ENCODE data around the gene PIK3IP1.

PIK3IP1 gene

GRCh38 chr22:31334329-31334728 is 42.0 kb upstream of the PIK3IP1 start:
- TF ChIP-seq ZFX (IDR thresholded peaks at IDR 0.05; ENCODE audit: borderline replicate concordance): no peak
- TF ChIP-seq, protein P1, sequence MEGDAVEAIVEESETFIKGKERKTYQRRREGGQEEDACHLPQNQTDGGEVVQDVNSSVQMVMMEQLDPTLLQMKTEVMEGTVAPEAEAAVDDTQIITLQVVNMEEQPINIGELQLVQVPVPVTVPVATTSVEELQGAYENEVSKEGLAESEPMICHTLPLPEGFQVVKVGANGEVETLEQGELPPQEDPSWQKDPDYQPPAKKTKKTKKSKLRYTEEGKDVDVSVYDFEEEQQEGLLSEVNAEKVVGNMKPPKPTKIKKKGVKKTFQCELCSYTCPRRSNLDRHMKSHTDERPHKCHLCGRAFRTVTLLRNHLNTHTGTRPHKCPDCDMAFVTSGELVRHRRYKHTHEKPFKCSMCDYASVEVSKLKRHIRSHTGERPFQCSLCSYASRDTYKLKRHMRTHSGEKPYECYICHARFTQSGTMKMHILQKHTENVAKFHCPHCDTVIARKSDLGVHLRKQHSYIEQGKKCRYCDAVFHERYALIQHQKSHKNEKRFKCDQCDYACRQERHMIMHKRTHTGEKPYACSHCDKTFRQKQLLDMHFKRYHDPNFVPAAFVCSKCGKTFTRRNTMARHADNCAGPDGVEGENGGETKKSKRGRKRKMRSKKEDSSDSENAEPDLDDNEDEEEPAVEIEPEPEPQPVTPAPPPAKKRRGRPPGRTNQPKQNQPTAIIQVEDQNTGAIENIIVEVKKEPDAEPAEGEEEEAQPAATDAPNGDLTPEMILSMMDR (IDR thresholded peaks at IDR 0.05): no peak
- no peak overlapping the region for H3K27ac ChIP-seq

DNA sequence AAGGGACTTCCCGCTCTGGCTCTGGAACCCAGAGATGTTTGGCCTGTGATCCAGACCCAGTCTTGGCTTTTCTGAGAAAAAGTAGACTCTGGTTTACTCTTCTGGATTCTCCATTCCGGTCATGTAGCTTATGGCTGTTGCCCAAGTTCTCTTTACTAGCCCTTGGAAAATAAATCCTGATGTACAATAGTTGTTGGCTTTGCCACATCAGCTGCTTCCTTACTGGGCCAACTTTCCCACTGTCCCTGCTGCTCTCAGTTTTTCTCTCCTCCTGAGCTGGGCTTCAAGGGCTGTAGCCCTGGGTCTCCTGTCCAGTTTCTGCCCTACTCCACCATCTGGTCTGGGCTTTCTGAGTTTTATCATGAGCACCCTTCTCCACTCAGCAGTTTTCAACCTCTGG is 41.4 kb upstream of the PIK3IP1 start:
- H3K27ac ChIP-seq: no peak overlapping the region
- TF ChIP-seq ZFX (IDR thresholded peaks at IDR 0.05; ENCODE audit: borderline replicate concordance): no peak
- TF ChIP-seq, protein P1 (IDR thresholded peaks at IDR 0.05): no peak

DNA sequence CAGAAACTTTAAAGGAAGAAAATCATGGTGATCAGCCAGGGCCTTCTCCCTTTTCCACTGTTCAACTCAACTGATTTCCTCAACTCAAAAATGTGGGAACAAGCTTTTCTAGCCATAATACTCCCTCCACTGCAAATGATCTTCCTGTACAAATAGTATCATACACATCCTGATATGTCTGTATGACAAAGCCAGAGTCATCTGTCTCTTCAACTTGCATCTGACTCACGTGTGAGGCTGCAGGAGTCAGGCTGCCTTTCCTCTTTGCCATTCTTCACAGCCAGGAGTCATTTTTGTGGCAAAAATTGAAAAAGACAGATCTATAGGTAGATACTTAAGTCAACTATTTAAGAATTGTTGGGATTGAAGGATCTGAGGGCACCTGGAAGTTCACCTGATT is 40.6 kb upstream of the PIK3IP1 start:
- H3K27ac ChIP-seq: no peak overlapping the region
- TF ChIP-seq, protein P1 (IDR thresholded peaks at IDR 0.05): no peak
- TF ChIP-seq ZFX (IDR thresholded peaks at IDR 0.05; ENCODE audit: borderline replicate concordance): no peak

DNA sequence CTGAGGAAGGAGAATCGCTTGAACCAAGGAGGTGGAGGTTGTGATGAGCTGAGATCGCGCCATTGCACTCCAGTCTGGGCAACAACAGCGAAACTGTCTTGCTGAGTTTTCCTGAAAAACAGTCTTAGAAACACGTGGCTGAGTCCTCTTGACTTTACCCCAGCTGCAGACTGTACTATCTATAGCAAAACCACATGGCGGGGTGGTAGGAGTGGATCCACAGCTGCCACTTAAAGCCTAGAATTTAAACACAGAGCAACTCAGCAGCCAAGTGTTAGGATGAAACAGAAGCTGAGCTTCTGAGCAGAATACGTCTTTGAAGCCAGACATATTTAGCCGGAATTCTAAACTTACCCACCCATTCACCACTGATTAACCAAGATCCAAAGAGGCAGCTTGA is 39.7 kb upstream of the PIK3IP1 start:
- no peak for TF ChIP-seq ZFX (IDR thresholded peaks at IDR 0.05; ENCODE audit: borderline replicate concordance)
- TF ChIP-seq, protein P1 (IDR thresholded peaks at IDR 0.05): no peak
- H3K27ac ChIP-seq: no peak overlapping the region

DNA sequence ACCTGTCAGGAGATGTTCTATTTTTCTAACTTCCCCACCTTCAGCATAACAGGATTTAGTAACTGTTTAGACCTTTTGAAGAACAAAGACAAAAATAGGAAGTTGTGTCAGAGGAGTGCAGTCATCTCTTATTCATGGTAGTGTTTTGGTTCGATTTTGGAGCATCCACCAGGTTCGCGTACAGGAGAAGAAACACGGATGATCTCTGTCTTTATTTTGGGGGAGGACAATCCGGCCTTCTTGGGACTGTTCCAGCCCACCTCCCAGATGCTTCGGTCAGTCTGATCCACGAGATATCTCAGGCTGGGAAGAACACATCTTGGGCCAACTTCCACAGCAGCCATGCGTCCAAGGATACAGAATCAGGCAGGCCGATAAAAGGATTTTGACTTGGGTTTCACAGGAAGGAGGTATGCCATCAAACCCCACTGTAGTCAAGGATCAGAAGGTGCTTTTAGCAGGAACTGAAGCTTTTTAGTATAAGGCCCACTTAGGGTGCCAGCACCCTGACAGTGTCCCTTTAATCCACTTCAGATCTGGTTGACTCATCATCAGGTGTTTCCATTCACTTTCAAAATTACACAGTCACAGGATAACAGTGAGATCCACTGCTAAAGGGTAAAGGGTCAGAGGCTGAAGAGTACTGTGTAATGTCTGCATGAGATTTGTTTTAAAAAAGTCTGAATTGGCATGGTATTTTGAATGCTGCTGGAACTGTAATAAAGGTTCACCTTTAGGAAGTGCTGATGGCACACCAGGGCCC is 37.3 kb upstream of the PIK3IP1 start:
- TF ChIP-seq, protein P1 (IDR thresholded peaks at IDR 0.05): no peak
- no peak for TF ChIP-seq ZFX (IDR thresholded peaks at IDR 0.05; ENCODE audit: borderline replicate concordance)
- no peak overlapping the region for H3K27ac ChIP-seq

GRCh38 chr22:31329029-31329428 is 36.7 kb upstream of the PIK3IP1 start:
- TF ChIP-seq ZFX (IDR thresholded peaks at IDR 0.05; ENCODE audit: borderline replicate concordance): no peak
- TF ChIP-seq, protein P1 (IDR thresholded peaks at IDR 0.05): no peak
- H3K27ac ChIP-seq: no peak overlapping the region

GRCh38 chr22:31328544-31328960 is 36.3 kb upstream of the PIK3IP1 start:
- TF ChIP-seq, protein P1 (IDR thresholded peaks at IDR 0.05): no peak
- no peak for TF ChIP-seq ZFX (IDR thresholded peaks at IDR 0.05; ENCODE audit: borderline replicate concordance)
- no peak overlapping the region for H3K27ac ChIP-seq

Measured in 22Rv1 (cell line).